ENCODE data around the gene ARHGDIG.

ARHGDIG gene

GRCh38 chr16:297832-298231, 17.4 kb downstream of the ARHGDIG start:
- no peak for DNase-seq (ENCODE audit: low read depth)

DNA sequence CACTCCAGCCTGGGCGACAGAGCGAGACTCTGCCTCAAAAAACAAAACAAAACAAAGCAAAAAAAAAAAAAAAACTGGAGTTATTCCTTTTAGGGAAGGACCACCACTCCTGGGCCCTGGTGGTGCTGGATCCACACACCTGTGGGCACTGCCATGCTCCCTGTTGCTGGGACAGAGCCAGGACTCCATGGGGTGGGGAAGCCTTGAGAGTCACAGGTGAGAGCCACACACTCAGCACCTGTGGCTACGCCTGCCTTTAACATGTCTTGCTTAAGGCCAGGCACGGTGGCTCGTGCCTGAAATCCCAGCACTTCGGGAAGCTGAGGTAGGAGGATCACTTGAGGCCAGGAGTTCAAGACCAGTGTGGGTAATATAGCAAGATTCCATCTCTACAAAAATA, 20.8 kb downstream of the ARHGDIG start:
- no peak for DNase-seq (ENCODE audit: low read depth)

DNA sequence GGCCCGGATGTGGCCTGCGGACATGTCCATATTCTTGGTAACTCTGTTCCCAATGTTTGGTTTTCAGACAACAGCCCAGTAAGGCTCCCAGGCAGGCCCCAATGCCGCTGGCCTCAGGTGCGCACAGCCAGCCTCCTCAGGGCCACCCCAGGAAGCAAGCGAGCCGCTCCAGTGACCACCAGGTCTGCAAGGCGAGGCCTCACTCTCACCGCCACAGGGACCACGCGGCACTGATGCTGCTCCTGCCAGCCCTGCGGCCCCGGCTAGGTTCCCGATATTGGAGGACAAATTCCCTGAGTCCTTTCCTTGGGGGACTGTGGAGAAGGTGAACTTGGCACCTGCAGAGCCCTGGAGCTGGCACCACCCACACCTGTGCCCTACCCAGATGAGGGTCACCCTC, 21.6 kb downstream of the ARHGDIG start:
- no peak for DNase-seq (ENCODE audit: low read depth)

- no peak for DNase-seq (ENCODE audit: low read depth)
Observed at GRCh38 chr16:303760-304505, 23.5 kb downstream of the ARHGDIG start.

DNA sequence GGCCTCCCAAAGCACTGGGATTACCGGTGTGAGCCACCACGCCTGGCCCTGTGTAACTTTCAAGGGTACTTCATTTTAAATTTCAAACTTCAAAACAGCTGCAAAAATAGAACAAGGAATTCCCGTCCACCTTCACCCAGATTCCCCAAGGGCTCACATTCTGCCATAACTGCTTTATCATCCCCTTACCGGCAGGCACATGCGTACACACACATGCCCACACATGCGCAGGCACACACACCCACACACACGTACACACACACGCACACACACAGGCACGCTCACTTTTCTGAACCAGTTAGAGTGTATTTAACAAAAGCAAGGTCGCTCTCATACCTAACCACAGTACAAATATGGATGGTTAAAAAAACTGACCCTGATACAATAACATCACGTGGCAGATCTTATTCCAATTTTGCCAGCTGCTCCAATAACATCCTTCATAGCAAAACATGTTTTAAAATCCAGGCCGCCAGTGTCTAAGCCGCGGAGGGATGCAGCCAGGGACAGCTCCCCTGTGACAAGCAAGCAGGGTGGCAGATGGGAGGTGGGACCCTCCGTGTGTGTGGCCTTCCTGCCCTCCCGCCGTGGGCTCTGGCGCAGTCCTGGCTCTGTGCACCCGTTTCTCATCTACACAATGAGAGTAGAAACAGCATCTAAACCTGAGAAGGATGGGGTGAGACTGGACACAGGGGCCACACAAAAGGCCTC, 25.7 kb downstream of the ARHGDIG start:
- no peak for DNase-seq (ENCODE audit: low read depth)

GRCh38 chr16:306911-307370, 26.6 kb downstream of the ARHGDIG start:
- no peak for DNase-seq (ENCODE audit: low read depth)

- DNase-seq (ENCODE audit: low read depth), result no peak
Observed at GRCh38 chr16:307691-308312, 27.4 kb downstream of the ARHGDIG start.

- DNase-seq (ENCODE audit: low read depth), result no peak
Observed at GRCh38 chr16:309476-309875, 29.1 kb downstream of the ARHGDIG start.

GRCh38 chr16:311725-312124, 31.3 kb downstream of the ARHGDIG start:
- DNase-seq (ENCODE audit: low read depth), result no peak

GRCh38 chr16:314351-314750, 34.0 kb downstream of the ARHGDIG start:
- no peak for DNase-seq (ENCODE audit: low read depth)

DNA sequence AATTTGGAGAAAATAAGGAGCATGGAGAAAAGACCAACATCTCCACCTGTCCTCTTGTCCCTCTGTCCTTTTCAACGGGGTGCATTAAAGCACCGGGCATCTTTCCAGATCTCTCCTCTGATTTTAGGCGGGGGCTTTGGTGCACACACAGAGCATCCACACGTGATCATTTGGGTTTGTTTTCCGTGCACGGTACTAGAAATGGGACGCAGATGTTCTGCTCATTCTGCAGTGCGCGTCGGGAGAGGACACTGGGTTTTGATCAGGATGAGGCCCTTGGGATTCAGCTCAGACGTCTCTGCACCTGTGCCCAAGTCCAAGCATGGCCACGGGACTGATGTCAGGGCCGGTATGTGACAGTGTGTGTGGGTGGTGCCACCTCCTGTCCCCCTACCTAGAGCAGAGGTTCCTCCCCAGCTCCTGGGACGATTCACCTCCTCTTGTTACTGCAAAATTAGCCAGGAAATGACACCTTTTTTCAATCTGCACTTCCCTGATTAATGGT, 34.5 kb downstream of the ARHGDIG start:
- DNase-seq (ENCODE audit: low read depth), result no peak

- DNase-seq (ENCODE audit: low read depth), result no peak
Observed at GRCh38 chr16:316741-317464, 36.5 kb downstream of the ARHGDIG start.

- no peak for DNase-seq (ENCODE audit: low read depth)
Observed at GRCh38 chr16:317583-317982, 37.2 kb downstream of the ARHGDIG start.

DNA sequence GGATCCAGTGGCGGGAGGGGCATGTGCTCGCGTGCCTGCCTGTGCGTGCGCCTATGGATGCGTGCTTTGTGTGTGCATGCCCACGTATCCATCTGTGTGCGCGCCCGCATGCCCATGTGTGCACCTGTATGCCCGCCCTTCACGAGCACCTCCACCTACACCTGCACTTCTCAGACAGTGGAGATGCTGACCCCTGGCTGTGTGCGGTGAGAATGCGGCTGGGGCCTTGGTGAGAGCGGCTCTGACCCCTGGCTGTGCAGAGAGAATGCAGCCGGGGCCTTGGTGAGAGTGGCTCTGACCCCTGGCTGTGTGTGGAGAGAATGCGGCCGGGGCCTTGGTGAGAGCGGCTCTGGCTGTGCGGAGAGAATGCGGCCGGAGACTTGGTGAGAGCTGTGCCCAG, 38.2 kb downstream of the ARHGDIG start:
- DNase-seq (ENCODE audit: low read depth), result no peak

DNA sequence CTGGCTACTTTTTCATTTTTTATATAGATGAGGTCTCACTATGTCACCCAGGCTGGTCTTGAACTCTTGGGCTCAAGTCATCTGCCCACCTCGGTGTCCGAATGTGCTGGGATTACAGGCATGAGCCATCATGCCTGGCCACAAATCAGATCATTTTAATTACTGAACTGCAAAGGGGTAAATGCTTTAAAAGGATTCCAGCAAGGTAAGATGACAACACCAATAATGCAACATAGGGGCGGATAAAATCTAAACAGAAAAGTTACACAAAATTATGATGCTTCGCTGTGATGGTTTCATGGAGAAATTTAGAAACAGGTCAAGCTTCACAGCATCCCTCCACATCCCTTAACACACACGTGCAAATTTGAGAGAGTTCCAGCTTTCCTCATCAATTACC, 39.8 kb downstream of the ARHGDIG start:
- DNase-seq (ENCODE audit: low read depth), result no peak

DNA sequence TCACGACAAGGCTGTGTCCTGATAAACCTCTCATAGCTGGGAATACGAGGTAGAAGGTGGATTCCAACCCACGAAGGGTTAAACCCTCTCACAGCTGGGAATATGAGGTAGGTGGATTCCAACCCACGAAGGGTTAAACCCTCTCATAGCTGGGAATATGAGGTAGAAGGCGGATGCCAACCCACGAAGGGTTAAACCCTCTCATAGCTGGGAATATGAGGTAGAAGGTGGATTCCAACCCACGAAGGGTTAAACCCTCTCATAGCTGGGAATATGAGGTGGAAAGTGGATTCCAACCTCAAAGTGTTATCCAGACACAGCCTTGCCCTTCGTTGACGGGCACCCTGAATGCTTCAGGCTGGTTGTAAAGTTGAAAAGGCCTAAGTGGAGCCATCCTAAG, 41.1 kb downstream of the ARHGDIG start:
- DNase-seq (ENCODE audit: low read depth), result no peak

GRCh38 chr16:322476-323143, 42.2 kb downstream of the ARHGDIG start:
- DNase-seq (ENCODE audit: low read depth), result no peak

DNA sequence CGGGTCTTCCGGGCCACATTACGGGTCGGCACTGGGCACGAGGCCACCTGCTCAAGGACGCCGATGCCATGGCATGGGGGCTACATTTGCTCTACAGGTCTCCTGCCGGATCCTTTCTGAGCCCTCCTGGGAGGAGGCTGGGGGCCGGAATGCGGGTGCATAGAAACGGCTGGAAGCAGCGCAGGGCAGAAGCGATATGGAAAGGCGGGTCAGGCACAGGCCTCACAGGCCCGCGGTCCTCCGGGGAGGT, 43.7 kb downstream of the ARHGDIG start:
- no peak for DNase-seq (ENCODE audit: low read depth)

DNA sequence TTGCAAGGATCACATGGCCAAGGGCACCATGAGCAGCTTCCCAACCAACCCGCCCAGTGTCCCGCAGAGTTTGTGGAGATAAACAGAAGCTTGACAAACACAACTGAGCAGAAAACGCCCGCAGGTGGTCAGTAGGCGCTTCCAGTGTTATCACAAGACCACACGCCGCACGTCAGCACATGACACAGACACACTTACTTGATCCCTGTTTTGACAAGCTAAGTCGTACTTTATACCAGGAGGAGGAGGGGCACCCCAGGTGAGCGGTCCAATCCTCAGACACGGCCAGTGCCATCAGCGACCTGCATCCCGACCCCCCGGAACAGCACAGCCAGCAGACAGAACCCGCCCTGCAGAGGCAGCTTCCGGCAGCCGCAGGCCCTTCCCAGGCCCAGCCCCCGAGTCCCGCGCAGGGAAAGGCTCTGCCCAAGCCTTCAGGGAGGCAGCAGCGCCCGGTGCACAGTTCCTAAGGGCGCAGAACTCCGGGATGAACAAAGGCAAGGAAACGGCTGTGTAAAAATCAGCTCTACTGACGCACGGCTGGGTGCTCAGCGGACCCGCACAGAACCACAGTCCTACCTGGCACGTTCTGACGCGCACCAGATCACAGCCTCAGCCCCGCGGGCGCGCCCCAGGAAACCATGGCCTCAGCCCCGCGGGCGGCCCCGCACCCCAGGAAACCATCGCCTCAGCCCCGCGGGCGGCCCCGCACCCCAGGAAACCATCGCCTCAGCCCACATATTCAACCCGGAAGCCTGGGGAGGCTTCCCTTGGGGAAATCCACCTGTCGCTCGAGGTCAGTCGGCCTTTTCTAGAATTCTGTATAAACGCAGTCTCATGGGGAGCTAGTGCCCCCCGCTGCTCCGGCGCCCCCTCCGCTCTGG, 44.3 kb downstream of the ARHGDIG start:
- DNase-seq (ENCODE audit: low read depth), result peak; percentile 43

DNA sequence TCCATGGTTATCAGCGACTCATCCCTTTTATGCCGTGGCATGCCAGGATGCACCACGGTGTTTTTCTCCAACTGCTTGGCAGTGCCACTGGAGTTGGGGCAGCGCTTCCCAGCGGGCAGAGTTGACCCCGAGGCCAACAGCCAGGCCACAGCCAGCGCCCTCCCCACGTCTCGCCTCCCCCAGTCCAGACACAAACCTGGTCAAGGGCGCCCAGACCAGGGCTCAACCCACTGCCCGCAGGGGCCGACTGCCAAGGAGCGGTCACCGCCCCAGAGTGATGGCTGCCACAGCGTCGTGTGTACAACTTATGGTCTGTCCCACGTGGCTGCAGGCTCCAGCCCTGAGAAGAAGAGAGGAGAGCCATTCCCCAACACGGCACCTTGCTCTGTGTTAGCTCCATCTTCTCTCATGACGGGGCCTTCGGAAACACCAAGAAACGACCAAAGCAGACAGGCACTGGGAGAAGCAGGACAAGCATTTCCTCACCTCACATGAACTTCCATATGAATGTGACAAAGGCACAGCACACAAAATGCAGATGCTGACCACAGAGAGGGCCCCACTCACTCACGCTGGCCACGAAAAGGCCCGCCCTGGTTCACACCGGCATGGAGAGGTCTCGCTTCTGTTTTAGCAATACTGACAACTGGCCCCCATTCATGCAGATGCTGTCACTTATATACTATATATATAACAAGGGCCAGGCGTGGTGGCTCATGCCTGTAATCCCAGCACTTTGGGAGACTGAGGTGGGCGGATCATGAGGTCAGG, 45.2 kb downstream of the ARHGDIG start:
- DNase-seq (ENCODE audit: low read depth), result no peak
